ENCODE results near the gene COL16A1.

- TF ChIP-seq REST (IDR thresholded peaks at IDR 0.05) (no peak), RAD21 (IDR thresholded peaks at IDR 0.05) (no peak), CTCF (IDR thresholded peaks at IDR 0.05; ENCODE audit: low read depth, low read length, missing input control) (no peak), JUND (IDR thresholded peaks at IDR 0.05) (no peak), ZBTB33 (IDR thresholded peaks at IDR 0.05) (no peak), EGR1 (IDR thresholded peaks at IDR 0.05; ENCODE audit: low read depth in 2 of 2) (no peak), GABPA (IDR thresholded peaks at IDR 0.05 in 1 of 2, conservative IDR thresholded peaks at IDR 0.05 in 1 of 2) (no peak), YY1 (IDR thresholded peaks at IDR 0.05) (no peak), ATF3 (IDR thresholded peaks at IDR 0.05) (no peak), FOXA1 (IDR thresholded peaks at IDR 0.05) (no peak), RXRA (IDR thresholded peaks at IDR 0.05) (no peak)
These were observed 14.6 kb upstream of the COL16A1 start for GRCh38 chr1:31718327-31718897.

Data from liver (tissue), 3 donors.